ENCODE data around the gene FAM227A.

The FAM227A gene

DNA sequence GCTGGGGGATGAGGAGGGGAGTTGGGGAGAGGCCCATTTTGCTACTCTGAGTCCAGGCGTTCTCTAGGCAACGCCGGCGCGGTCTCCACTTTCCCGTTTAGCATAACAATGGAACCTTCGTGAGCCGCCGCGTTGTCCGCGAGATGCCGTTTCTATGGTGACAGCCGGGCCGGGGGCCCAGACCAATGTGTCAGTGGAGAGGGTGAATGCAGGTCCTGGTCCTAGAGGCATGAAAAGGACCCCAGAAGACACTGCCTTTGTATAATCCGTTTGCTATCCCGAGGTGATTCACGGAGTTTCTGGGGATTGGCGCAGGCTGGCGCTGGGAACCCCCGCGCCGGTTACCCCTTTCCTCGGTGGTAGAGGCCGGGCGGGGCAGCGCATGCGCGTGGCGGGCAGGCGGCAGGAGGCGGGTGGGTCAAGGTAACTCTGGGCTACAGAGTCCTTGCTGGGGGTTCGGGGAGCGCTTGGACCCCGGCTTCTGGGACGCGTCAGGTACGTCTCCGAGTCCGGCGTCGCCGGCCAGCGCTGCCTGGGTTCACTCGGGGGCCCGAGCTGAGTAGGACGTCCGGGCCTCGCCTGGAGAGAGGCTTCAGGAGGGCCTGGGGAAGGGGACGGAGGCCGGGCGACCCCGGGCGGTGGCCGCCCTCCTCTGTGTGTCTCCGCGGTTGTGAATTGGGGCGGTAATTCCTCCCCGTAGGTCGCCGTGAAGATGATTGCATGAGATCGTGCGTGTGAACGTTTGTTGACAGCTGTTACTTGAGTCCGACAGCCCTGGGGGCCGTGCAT lies at the start of gene FAM227A, which contains the start of gene CBY1:
FAM227A (minus strand) TSS at position 137 of the 789 bp plus-strand sequence. CDS start 6,224 bp downstream, outside the sequence.
CBY1 (plus strand) TSS at position 383 of the 789 bp plus-strand sequence. CDS start 11,417 bp downstream, outside the sequence.
- peak; percentile 52 for DNase-seq

DNA sequence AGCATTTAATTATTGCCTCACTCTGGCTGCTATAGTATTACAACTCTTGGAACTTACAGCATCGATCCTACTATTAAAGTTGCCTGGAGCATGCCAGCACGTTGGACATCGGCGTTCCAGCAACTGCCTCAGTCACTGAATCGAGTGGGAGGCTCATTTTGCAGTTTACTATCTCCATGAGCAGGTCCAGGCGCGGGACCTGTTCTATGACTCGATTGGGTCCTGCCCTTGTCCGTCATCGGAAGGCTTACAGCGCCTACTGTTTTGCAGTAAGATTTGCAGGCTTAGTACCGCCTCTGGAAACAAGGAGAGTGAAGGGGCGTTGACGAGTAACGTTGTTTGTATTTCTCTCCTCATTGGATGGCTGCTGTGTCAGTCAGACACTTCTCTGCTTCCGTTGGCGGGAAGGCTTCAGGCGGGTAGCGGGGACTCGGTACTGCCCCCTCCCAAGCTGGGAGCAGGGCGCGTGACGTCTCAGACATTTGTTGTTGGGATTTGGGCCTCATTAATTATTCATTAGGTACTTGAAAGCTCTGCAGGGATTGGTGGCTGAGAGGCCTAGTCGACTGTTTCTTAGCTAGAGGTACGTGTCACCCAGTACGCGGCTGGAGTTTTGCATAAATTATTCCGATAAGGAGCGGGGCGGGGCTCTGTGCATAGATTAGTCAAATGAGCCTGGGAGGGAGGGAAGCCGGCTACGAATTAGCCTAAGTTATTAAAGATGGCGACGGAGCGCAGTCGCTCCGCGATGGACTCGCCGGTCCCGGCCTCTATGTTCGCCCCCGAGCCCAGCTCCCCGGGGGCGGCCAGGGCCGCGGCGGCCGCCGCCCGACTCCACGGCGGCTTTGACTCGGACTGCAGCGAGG lies 49.3 kb upstream of the FAM227A start, which contains the start of gene GTPBP1:
GTPBP1 (plus strand) TSS at position 710 of the 866 bp plus-strand sequence; CDS start at position 722, 12 bp downstream.
- DNase-seq: peak; percentile 97

GRCh38 chr22:38704654-38705234 lies 48.6 kb upstream of the FAM227A start:
- no peak for DNase-seq

GRCh38 chr22:38700789-38701628 lies 44.8 kb upstream of the FAM227A start, which contains the start of gene JOSD1:
Gene JOSD1 (minus strand): TSS chr22:38700943. CDS start chr22:38699987, 956 bp downstream.
- DNase-seq: peak; percentile 1

DNA sequence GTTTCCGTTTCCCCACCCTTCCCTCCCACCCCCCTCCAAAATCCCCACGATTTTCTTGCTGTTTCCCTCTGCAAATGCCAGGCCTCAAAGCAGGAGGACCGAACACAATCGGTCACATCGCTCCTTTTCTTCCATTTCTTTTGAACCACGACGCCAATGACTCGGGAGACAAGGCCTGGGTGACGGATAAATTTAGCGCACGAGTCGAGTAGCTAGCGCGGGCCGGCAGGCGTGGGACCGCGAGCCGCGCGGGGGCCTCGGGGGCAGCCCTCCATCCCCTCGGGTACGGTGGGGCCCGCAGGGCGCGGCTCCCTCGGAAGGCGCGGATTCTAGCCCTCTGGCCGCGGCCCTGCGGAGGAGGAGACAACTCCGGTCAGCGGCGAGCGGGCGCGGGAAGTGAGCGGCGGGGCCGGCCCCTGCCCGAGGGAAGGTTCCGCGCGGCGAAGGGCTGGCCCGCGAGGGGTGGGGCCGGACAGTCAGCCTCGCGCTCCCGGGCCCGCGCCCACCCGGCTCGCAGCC lies 44.1 kb upstream of the FAM227A start:
- no peak for DNase-seq

DNA sequence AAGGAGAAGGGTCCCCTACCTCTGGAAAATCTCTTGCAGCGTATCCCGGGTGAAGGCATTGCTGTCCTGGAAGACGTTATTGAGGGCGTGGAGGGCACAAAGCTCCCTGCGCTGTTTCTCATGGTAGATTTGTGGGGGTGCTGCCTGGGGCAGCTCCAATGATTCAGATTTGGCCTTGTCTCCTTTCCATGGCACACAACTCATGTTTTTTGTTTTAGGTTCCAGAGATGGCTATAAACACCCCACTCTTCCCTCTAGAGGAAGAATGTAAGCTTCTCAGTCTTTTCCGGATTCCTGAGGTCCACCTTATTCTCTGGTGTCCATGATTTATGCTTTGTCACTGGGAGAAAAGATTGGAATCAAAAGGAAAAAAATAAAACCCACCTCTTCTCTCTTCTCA lies 43.6 kb upstream of the FAM227A start:
- DNase-seq: no peak

DNA sequence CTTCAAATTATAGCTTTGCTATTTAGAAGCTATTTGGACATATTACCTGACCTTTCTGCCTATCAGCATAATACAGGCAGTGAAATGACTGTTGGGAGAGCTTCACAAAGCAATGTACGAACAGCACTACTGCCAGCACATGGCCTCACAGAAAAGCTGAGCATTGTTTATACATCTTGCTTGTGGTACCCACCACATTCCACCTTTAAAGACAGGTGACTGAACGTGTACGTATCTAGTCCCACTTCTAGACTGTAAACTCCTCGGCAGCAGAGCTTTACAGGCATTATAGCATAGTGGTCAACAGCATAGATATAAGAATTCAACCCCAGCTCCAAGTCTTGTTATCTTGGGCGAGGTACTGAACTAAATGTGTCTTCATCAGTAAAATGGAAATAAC lies 43.0 kb upstream of the FAM227A start:
- DNase-seq: no peak

DNA sequence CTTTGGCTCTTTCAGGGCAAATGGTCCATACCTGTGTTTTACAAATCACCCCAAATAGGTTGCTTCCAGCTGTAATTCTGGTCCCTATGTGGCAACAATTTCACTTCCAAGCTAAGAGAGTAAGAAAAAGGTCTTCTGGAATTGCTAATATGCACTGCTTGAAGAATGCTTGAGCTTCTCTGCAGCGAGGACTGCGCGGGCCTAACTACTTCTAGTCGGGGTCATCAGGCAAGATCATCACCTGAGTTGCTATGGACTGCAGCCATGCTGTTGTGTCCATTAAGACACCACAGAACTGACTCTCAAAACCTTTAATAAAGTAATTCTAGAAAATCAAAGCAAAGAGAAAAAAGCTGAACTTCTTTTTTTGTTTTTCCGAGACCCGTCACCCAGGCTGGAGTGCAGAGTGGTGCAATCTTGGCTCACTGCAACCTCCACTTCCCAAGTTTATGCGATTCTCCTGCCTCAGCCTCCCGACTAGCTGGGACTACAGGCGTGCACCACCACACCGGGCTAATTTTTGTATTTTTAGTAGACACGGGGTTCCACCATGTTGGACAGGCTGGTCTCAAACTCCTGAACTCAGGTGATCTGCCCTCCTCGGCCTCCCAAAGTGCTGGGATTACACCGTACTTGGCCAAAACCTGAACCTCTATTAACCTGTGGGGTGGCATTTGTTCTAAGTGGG lies 42.4 kb upstream of the FAM227A start:
- no peak for DNase-seq

GRCh38 chr22:38697425-38698089 lies 41.4 kb upstream of the FAM227A start:
- no peak for DNase-seq

DNA sequence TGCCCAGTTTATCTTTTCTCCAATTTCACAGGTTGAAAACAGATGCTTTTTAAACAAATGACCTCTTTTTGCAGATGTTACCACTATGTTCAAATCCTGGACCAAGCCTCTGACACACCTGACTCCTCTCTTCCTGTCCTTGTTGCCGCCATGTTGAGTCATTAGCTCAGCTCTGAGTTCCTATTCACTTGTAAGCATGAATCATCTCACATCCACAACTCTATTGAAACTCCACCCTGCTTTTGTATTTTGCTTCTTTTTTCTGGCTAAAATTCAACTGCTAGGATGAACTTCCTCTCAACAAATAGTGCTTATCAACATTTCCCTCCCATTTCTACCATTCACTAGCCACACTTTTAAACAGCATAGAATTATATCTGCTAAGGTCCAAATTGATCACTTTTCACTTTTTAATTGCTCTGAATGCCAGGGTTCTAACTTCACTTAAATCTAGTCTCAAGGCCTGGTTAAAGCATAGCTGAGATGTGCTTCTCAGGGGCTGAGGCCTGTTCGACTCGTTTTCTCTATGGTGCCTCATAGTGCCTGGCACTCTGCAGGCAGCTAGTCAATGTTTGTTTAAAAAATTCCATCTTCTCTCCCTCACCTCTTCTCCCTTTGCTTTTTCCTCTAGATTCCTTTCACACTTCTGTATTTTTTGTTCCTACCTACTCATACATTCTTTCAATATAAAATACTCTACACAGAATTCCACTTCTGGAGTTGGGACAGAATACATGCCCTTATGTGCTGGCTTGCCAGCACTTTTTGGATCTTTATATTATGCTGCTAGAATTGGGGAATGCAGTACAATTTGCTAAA lies 40.6 kb upstream of the FAM227A start:
- DNase-seq: no peak

DNA sequence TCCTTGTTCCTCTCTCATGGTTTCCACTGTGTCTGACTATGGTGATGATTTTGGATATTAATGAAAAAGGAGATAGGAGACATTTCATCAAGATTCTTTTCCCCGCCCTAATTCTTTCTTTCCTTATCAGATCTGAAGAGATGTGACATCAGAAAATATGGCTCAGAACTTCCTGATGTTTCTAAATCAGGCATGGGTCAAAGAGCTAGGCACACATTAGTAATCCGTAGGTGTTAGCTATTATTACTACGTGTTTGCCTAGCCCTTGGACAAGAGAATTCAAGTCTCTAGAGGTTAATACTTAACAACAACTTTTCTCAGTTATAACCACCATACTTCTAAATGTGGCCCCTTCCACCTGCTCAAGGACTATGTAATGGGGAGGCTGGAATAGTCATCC lies 38.7 kb upstream of the FAM227A start:
- no peak for DNase-seq

DNA sequence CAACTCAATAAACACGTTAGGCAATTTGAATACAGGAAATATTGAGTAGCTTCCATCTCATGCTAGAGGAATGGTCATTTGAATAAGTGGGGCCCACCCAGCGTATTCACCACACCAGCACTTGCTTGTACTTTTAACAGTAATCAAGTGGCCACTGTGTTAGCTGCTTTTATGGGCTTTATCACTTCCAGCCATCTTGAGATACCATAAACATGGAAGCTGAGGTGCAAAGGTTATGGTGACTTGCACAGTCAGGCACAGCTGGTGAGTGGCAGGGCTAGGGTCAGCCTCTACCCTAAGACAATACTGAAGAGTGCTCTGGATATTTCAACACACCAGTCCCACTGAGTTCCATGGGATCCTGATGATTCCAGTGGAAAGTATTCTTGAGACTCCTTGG lies 37.9 kb upstream of the FAM227A start:
- no peak for DNase-seq

DNA sequence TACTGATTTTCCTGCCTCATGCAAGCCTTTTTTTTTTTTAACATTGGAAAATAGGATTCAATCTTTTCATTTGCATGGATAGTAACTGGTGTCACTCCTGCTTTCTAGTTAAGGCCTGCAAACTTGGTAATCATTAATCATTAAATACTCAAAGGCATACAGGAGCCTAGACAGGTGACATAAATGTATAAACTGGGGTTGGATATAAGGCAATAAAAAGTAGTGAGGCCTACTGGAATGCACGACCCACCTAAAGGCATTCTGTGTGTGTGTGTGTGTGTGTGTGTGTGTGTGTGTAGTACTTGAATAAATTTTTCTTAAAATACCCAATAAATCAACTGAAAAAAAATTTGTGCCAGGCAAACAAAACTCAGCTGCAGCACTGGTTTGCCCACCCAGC lies 33.5 kb upstream of the FAM227A start:
- DNase-seq: no peak

DNA sequence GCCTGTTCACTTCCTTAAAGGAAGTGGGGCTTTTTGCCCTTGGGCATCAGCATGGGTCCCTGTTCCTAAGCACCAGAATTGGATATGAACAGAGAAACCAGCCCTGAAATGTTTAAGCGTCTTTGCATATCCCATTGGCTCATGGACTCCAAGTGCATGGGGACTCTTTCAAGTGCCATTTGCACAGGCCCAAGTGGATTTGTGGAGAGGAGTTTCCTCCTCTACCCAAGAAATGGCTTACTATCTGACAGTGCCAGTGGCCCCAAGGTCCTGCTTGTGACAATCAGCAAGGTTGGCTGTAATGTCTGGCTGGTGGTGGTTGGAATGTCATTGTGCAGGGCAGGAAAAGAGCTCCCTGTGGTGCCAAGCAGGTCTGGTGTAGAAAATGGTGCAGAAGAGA lies 29.6 kb upstream of the FAM227A start:
- DNase-seq: no peak

- DNase-seq: no peak
These were observed 28.7 kb upstream of the FAM227A start for GRCh38 chr22:38684895-38685294.

DNA sequence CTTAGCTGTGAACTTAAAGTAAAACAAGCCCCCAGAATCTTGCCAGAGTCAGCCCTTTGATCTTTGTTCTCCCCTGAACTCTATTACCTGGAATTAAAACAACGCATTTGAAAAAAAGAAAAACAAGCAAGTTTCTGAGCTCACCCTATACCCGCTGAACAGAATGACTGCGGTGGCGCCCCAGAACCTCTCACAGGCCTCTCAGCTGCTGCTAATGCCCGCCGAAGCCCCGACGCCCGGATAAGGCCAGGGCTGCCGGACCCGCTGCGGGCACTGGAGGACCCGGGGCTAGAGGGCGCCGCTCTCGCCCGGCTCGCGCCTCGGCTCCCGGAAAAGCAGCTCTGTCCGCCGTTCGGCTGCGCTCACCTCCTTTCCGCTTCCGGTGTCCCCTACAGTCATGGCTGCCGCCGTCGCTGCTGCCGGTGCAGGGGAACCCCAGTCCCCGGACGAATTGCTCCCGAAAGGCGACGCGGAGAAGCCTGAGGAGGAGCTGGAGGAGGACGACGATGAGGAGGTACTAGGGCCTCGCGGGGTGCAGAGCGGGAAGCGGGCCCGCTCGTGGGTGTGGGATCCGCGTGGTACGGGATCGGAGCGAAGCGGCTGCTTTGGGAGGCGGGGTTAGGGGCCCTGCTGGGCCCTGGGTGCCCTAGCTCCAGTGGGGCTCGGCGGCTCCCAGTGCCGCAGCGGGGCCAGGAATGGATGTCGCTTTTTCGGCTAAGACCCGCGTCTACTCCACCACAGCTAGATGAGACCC lies 25.6 kb upstream of the FAM227A start, which contains the start of gene TOMM22:
TOMM22 (plus strand) TSS at position 376 of the 754 bp plus-strand sequence; CDS start at position 398, 22 bp downstream.
- peak; percentile 54 for DNase-seq

DNA sequence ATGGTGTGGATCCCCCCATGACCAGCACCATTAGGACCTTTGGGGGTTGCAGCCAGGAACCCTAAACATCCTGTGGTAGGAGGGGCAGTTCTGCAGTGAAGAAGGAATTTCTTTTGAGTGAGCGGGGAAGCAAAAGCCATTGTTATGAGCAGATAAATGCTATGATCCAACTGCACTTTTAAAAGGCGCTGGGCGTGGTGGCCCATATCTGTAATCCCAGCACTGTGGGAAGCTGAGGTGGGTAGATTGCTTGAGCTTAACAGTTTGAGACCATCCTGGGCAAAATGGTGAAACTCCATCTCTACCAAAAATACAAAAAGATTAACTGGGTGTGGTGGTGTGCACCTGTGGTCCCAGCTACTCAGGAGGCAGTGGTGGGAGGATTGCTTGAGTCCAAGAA lies 19.6 kb upstream of the FAM227A start:
- no peak for DNase-seq

DNA sequence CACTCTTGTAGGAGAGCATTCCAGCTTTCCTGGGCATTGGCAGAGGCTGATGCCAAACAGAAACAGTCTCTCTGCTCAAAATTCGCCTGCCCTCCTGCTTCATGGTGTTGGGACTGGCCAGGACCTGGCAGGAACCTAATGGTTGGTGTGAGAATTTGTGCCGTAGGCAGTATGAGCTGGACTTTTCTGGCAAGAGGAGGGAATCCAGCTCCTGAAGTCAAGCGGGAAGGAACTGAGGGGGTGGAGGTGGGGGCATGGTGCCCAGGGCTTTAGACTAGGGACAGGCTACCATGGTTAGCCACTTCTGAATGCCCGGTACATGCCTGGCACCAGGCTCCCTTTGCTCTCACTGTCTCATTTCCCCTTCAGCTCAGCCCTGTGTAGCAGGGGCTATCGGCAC lies 18.7 kb upstream of the FAM227A start:
- DNase-seq: no peak
